ENCODE results near the gene ANO1. TPM values are rescaled to one million over a fixed set of nuclear protein-coding genes. Genes with fewer than 3 reads are reported as not detected.

Gene ANO1
- total RNA-seq, 1 donor from 2014 or later = 7.7 TPM

GRCh38 chr11:70167723-70168404 lies 89.7 kb downstream of the ANO1 start:
- DNase-seq = no peak
- no peak for TF ChIP-seq CTCF (IDR thresholded peaks at IDR 0.05; ENCODE audit: borderline replicate concordance)

GRCh38 chr11:70168405-70168754 lies 90.3 kb downstream of the ANO1 start:
- Histone ChIP-seq H3K36me3 (no peaks in the 10 kb centered on the region), H3K27ac (replicated peaks) (no peak overlapping the region), H3K4me1 (no peaks in the 10 kb centered on the region), H3K9me3 (replicated peaks) (no peaks in the 10 kb centered on the region), H3K4me3 (no peak overlapping the region), H3K27me3 (ENCODE audit: low read depth) (peaks cover 40% of the 10 kb centered on the region)
- TF ChIP-seq CTCF (IDR thresholded peaks at IDR 0.05; ENCODE audit: borderline replicate concordance) = no peak
- intact Hi-C loops (cut with micrococcal nuclease) = no loop called here
- no peak for DNase-seq

More at GRCh38 chr11:70167723-70168404, 89.7 kb downstream of the ANO1 start:
- Histone ChIP-seq H3K4me3 (no peak overlapping the region), H3K4me1 (no peaks in the 10 kb centered on the region), H3K9me3 (replicated peaks) (no peaks in the 10 kb centered on the region), H3K27ac (replicated peaks) (no peak overlapping the region), H3K36me3 (no peaks in the 10 kb centered on the region), H3K27me3 (ENCODE audit: low read depth) (peaks cover 40% of the 10 kb centered on the region)
- intact Hi-C loops (cut with micrococcal nuclease) = no loop called here

GRCh38 chr11:70169127-70169526 lies 91.0 kb downstream of the ANO1 start:
- no peak for DNase-seq

GRCh38 chr11:70169632-70170031 lies 91.5 kb downstream of the ANO1 start:
- Histone ChIP-seq H3K36me3 (no peaks in the 10 kb centered on the region), H3K4me3 (no peak overlapping the region), H3K27me3 (ENCODE audit: low read depth) (peaks cover 40% of the 10 kb centered on the region), H3K27ac (replicated peaks) (no peak overlapping the region), H3K9me3 (replicated peaks) (no peaks in the 10 kb centered on the region), H3K4me1 (no peaks in the 10 kb centered on the region)
- no peak for TF ChIP-seq CTCF (IDR thresholded peaks at IDR 0.05; ENCODE audit: borderline replicate concordance)
- DNase-seq = no peak
- intact Hi-C loops (cut with micrococcal nuclease) = no loop called here

More at GRCh38 chr11:70169127-70169526, 91.0 kb downstream of the ANO1 start:
- Histone ChIP-seq H3K4me3 (no peak overlapping the region), H3K4me1 (no peaks in the 10 kb centered on the region), H3K9me3 (replicated peaks) (no peaks in the 10 kb centered on the region), H3K36me3 (no peaks in the 10 kb centered on the region), H3K27ac (replicated peaks) (no peak overlapping the region), H3K27me3 (ENCODE audit: low read depth) (peaks cover 40% of the 10 kb centered on the region)
- intact Hi-C loops (cut with micrococcal nuclease) = no loop called here
- no peak for TF ChIP-seq CTCF (IDR thresholded peaks at IDR 0.05; ENCODE audit: borderline replicate concordance)

GRCh38 chr11:70170596-70171210 lies 92.6 kb downstream of the ANO1 start:
- H3K4me3 ChIP-seq = no peak overlapping the region
- no peaks in the 10 kb centered on the region for H3K36me3 ChIP-seq
- intact Hi-C loops (cut with micrococcal nuclease) = no loop called here
- DNase-seq = no peak
- TF ChIP-seq CTCF (IDR thresholded peaks at IDR 0.05; ENCODE audit: borderline replicate concordance) = no peak
- peaks cover 40% of the 10 kb centered on the region for H3K27me3 ChIP-seq (ENCODE audit: low read depth)
- H3K9me3 ChIP-seq (replicated peaks) = no peaks in the 10 kb centered on the region
- H3K4me1 ChIP-seq = no peaks in the 10 kb centered on the region
- no peak overlapping the region for H3K27ac ChIP-seq (replicated peaks)

Data from left ventricle myocardium inferior (tissue), 1 donor.